H4 (cell line): ENCODE data around the gene REEP5. TPM values are rescaled to one million over a fixed set of nuclear protein-coding genes. Genes with fewer than 3 reads are reported as not detected.
A peak's percentile ranks its signal among the peaks of the same experiment; 100 is the strongest.
"Not testable (repeated sequence)": the region's sequence is repeated elsewhere in the genome, so short reads cannot be mapped to it uniquely, and the experiment has no call there.

ENCODE experiments used
- DNase-seq: peaks from one replicate; pipeline ENCODE4 v3.0.0-alpha.2; 2015; ENCODE audit warnings: low spot score
- total RNA-seq: library from RNA; depleted of rRNA; stranded (reverse); fragments of >200 nt; shearing (Covaris generic); gene quantifications from 2 replicates; pipeline ENCODE4 v1.2.3, GENCODE V29; 2014; rRNA removed

REEP5 gene
- 19.1 and 35.6 TPM in 2 replicates for total RNA-seq

DNA sequence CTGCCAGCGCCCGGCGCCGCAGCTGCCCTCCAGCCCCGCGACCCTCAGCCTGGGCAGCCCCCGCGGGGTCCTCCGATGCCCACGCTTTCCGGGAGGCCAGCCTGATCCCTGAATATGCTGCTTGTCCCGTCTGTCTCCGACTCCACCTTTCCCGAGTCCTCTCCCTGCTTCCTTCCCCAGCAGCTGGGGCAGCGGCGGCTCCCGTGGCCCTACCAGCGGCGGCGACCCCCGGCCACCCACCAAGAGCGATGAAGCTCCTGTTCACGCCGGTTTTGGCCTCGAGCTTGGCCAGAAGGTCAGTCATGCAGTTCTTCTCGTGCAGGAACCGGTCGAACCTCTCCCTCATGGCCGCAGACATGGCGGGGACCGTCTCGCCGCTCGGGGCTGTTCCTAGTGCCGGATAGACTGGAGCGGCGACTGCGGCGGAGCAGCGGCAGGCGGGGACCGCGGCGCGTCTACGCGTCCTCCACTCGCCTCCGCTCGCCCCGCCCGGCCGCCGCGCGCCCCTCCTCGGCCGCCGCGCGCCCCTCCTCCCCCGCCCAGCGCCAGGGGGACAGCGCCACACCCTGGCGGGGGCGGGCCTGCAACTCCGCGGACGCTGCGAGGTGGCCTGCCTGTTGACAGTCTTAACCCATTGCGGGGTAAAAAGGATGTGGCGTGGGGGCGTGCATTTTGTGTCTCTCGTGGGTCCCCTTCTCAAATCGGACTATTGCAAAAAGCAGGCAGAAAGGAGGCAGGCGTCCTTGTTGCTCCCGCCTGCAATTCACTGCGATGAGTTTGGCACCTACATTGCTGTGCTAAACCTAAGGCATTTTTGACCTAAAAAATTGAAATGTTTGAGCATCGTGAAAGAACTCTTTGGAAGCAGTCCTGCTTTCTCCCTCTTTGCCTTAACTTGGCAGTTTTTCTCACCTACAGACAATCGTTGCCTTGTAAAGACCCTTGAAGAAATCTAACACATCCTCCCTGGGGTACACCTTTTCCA lies at the start of gene REEP5:
REEP5 (minus strand) TSS at position 395 of the 985 bp plus-strand sequence; CDS start at position 358, 37 bp downstream.
- peak; percentile 79 for DNase-seq

- DNase-seq, result no peak
These were observed 49.2 kb upstream of the REEP5 start for GRCh38 chr5:112971276-112971675.

DNA sequence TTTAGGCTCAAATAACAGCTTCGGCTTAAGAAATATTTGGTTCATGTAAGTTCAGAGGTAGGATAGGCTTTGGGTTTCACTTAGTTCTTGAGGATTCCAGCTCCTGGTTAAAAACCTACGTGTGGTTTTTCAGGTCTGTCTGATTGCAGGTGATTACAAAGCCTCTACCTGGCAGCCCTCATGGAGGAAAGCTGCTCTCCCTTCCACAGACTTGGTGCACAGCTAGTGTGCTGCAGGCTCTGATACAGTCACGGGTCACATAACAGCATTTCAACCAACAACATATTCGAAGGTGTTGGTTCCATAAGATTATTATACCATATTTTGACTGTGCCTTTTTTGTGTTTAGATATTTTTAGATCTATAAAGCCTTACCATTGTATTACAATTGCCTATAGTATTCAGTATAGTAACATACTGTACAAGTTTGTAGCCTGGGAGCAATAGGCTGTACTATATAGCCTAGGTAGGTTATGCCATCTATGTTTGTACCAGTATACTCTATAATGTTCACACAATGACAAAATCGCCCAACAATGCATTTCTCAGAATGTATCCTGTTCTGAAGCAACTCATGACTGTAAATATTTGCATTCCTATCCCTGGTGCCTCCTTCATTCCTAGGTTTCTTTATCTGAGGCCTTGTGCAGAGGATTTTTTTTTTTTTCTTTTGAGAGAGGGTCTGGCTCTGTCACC lies 46.5 kb upstream of the REEP5 start:
- DNase-seq, result peak; percentile 37

DNA sequence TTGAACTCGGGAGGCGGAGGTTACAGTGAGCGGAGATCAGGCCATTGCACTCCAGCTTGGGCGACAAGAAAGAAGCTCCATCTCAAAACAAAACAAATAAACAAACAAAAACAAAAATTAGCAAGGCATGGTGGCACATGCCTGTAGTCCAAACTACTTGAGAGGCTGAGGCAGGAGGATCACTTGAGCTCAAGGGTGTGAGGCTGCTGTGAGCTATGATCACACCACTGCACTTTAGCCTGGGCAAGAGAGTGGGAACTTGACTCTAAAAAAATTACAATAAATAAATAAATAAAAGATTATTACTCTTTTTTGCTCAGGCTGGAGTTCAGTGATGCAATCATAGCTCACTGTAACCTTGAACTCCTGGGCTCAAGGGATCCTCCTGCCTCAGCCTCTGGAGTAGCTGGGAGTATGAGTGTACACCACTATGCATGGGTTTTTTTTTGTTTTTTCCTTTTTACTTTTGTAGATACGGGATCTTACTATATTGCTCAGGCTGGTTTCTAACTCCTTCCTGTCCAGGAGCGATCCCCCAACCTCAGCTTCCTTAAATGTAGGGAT lies 45.6 kb upstream of the REEP5 start:
- DNase-seq, result no peak

GRCh38 chr5:112965733-112966306 lies 43.8 kb upstream of the REEP5 start:
- no peak for DNase-seq

GRCh38 chr5:112963374-112963733 lies 41.3 kb upstream of the REEP5 start:
- not testable (repeated sequence) for DNase-seq

- DNase-seq, result no peak
These were observed 39.0 kb upstream of the REEP5 start for GRCh38 chr5:112960863-112961504.

- no peak for DNase-seq
These were observed 38.3 kb upstream of the REEP5 start for GRCh38 chr5:112960315-112960714.

DNA sequence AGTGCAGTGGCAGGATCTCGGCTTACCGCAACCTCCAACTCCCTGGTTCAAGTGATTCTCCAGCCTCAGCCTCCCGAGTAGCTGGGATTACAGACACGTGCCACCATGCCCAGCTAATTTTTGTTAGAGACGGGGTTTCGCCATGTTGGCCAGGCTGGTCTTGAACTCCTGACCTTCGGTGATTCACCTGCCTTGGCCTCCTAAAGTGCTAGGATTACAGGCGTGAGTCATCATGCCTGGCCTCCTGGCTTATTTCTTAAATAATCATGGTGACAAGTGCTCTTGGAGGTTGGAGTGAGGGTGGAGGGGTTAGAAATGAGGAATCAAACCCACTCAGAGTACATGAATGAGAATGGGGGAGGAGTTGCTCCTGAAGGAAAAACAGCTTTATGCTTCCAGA lies 37.8 kb upstream of the REEP5 start:
- peak; percentile 81 for DNase-seq

DNA sequence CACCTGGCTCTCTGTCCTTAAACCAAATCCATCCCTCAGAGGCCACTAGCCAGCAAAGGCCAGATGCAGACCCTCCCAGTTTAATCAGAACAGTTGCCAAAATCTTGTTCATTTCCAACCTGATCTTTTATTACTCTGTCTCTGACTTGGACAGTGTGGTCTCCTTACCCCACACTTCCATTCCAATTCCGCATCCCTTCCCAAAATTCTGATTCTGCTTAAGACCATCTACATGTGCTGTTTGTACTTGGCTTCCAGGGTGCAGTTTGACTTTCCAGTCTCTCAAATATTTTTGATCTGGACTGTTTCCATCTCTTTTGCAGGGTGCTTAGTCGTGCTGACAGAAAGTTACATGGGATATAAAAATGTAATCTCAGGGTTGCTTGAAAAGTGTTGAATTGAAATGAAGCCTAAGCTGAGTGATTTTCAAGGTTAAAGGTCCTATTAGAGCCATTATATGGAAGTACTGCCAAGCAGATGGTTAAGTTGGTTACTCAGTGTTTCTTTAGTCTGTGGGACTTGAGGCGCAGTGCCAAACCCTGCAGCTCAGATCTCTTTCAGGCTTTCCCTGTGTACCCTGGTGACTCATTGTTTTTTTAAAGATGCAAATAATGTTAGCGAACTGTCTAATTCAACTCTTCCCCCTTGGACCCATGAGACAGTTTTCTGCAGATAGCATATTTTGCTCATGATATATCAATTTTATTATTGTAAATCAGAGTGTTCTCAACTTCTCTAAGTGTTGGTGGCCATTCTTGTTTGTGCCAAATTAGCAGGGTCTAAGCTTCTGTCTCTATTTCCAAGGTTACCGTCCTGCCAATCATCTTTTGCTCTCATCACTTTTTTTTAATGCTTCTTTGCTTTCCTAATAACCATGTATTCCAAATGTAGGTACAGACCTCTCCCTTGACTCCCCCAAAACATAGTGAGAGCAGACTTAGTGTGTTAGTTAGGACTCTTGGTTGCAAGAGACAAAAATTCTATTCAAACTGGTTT lies 36.4 kb upstream of the REEP5 start:
- DNase-seq, result peak; percentile 95

- no peak for DNase-seq
These were observed 35.2 kb upstream of the REEP5 start for GRCh38 chr5:112957036-112957808.

DNA sequence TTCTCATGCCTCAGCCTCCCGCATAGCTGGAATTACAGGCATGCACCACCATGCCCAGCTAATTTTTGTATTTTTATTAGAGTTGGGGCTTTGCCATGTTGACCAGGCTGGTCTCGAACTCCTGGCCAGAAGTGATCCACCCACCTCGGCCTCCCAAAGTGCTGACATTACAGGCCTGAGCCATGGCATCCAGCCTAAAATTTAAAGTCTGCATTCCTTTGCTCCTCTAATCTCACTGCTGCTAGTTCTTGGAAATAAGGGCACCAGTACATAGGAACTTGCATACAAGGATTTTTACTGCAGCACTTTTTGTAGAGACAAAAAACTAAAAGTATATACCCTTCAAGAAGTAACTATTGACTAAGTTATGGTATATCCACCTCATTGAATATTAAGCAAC lies 34.6 kb upstream of the REEP5 start:
- DNase-seq, result no peak

DNA sequence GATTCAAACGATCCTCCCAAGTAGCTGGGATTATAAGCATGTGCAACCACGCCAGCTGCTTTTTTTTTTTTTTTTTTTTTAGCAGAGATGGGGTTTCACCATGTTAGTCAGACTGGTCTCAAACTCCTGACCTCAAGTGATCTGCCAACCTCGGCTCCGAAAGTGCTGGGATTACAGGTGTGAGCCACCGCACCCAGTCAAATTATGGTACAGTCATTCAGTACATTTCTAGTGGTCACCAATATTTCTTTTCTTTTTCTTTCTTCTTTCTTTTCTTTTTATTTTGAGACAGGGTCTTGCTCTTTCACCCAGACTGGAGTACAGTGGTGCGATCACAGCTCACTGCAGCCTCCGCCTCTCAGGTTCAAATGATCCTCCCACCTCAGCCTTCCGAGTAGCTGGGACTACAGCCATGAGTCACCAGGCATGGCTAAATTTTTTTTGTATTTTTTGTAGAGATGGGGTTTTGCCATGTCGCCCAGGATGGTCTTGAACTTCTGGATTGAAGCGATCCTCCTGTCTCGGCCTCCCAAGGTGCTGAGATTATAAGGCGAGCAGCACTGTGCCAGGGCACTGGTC lies 29.2 kb upstream of the REEP5 start:
- no peak for DNase-seq

DNA sequence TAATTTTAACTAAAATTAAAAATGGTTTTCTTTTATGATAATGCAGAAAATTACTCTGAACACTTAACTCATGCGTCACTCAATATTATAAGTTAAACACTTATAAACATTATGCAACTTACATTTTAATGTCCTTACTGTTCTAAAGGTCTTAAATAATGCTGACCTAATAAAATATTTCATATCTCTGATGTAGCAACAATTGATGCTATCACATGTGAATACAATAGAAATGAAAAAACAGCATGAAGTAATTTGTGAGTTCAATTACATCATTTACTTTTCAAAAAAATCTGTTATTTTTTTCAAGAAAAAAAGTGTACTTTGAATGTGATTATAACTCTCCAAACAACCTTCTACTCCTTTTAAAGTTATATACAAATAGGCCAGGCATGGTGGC lies 26.4 kb upstream of the REEP5 start:
- no peak for DNase-seq

- DNase-seq, result no peak
These were observed 18.6 kb upstream of the REEP5 start for GRCh38 chr5:112940670-112941069.

- no peak for DNase-seq
These were observed 16.3 kb upstream of the REEP5 start for GRCh38 chr5:112938286-112938685.

GRCh38 chr5:112935675-112936074 lies 13.6 kb upstream of the REEP5 start:
- no peak for DNase-seq

DNA sequence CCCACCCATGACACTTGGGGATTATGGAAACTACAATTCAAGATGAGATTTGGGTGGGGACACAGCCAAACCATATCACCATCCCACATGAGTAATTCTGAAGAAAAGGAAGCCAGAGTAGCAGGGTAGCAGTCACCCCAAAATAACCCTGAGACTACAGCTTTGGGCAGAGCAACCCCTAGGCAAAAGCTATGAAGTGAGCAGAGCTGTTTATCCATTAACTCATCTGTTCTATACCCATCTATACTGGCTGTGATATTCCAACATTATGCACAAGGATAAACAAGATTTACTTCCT lies 12.3 kb upstream of the REEP5 start:
- no peak for DNase-seq

DNA sequence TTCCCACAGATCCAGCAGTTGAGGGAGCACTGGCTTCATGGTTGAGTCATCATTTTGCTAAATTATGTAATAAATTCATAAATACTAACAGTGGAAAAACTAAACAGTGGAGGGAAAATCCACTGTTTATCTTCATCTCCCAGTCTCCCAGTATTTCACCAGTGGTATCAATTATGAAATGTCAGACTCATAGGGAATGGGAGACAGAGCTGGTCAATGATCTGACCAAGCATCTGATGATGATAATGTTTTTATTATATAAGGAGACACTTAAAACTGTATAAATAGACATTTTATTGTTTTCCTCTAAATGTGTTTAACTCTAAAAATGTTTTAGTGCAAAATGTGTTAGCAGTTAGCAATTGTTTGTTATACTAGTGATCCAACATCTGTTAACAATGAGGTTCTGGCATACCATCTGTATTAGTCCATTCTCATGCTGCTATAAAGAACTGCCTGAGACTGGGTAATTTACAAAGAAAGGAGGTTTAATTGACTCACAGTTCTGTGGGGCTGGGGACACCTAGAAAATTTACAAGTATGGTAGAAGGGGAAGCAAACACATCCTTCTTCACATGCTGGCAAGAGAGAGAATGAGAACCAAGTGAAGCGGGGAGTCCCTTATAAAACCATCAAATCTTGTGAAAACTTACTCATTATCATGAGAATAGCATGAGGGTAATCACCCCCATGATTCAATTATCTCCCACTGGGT lies 11.8 kb upstream of the REEP5 start:
- no peak for DNase-seq
